ENCODE results near the gene GGTLC1. TPM values are rescaled to one million over a fixed set of nuclear protein-coding genes. Genes with fewer than 3 reads are reported as not detected.

GGTLC1 gene
- total RNA-seq, 1 experiment from 2014 or later: not detected

GRCh38 chr20:24007758-24008157, 19.2 kb upstream of the GGTLC1 start:
- H3K4me3 ChIP-seq (ENCODE audit: low read length): no peak overlapping the region
- no peak for ATAC-seq

GRCh38 chr20:24007073-24007595, 18.6 kb upstream of the GGTLC1 start:
- H3K4me2 ChIP-seq (ENCODE audit: low read length): no peak overlapping the region
- BruUV-seq (replicated peaks): no TSS peak
- no peaks in the 10 kb centered on the region for H3K9me3 ChIP-seq (ENCODE audit: low read length)
- TF ChIP-seq EZH2 (IDR thresholded peaks at IDR 0.05; ENCODE audit: low read length, unreplicated experiment): no peak
- no peak for TF ChIP-seq EZH2phosphoT487 (IDR thresholded peaks at IDR 0.05; ENCODE audit: borderline replicate concordance, low read length)
- no peak for TF ChIP-seq CTCF (conservative IDR thresholded peaks at IDR 0.05; ENCODE audit: low read depth, low read length)
- H3K36me3 ChIP-seq (ENCODE audit: low read depth, low read length): no peaks in the 10 kb centered on the region
- H3K9ac ChIP-seq (ENCODE audit: low read length): no peak overlapping the region
- H3K79me2 ChIP-seq (ENCODE audit: low read length): no peaks in the 10 kb centered on the region
- ATAC-seq: no peak
- intact Hi-C loops (cut with micrococcal nuclease): no loop called here
- H4K20me1 ChIP-seq (ENCODE audit: low read length): no peaks in the 10 kb centered on the region
- no peak overlapping the region for H3K27ac ChIP-seq (ENCODE audit: low read length)
- H3K4me3 ChIP-seq (ENCODE audit: low read length): no peak overlapping the region
- DNase-seq: no peak
- CTCF ChIA-PET: no interaction called here
- POLR2A ChIA-PET (ENCODE audit: unreplicated experiment): no interaction called here
- no peaks in the 10 kb centered on the region for H3F3A ChIP-seq (ENCODE audit: low read length, unreplicated experiment)
- H2AFZ ChIP-seq (ENCODE audit: low read length): no peak overlapping the region
- H3K9me2 ChIP-seq (replicated peaks; ENCODE audit: low read length): no peaks in the 10 kb centered on the region
- H3K27me3 ChIP-seq (ENCODE audit: low read length): peaks cover 33% of the 10 kb centered on the region
- no peaks in the 10 kb centered on the region for H3K4me1 ChIP-seq (ENCODE audit: insufficient read depth, low read length)

More at GRCh38 chr20:24007758-24008157, 19.2 kb upstream of the GGTLC1 start:
- Histone ChIP-seq H3K9ac (ENCODE audit: low read length) (no peak overlapping the region), H3K27ac (ENCODE audit: low read length) (no peak overlapping the region), H3K4me2 (ENCODE audit: low read length) (no peak overlapping the region), H2AFZ (ENCODE audit: low read length) (no peak overlapping the region), H3K4me1 (ENCODE audit: insufficient read depth, low read length) (no peaks in the 10 kb centered on the region), H3K9me2 (replicated peaks; ENCODE audit: low read length) (no peaks in the 10 kb centered on the region), H3K9me3 (ENCODE audit: low read length) (no peaks in the 10 kb centered on the region), H3K27me3 (ENCODE audit: low read length) (peaks cover 26% of the 10 kb centered on the region; the same call in 1 of the 2 replicates), H4K20me1 (ENCODE audit: low read length) (no peaks in the 10 kb centered on the region), H3F3A (ENCODE audit: low read length, unreplicated experiment) (no peaks in the 10 kb centered on the region), H3K36me3 (ENCODE audit: low read depth, low read length) (no peaks in the 10 kb centered on the region), H3K79me2 (ENCODE audit: low read length) (no peaks in the 10 kb centered on the region)
- ChIA-PET CTCF (no interaction called here), POLR2A (ENCODE audit: unreplicated experiment) (no interaction called here)
- intact Hi-C loops (cut with micrococcal nuclease): no loop called here
- DNase-seq: no peak
- no TSS peak for BruUV-seq (replicated peaks)
- no peak for TF ChIP-seq EZH2phosphoT487 (IDR thresholded peaks at IDR 0.05; ENCODE audit: borderline replicate concordance, low read length)
- TF ChIP-seq EZH2 (IDR thresholded peaks at IDR 0.05; ENCODE audit: low read length, unreplicated experiment): no peak
- no peak for TF ChIP-seq CTCF (conservative IDR thresholded peaks at IDR 0.05; ENCODE audit: low read depth, low read length)

- DNase-seq (no peak), ATAC-seq (no peak)
- Histone ChIP-seq H3K27ac (ENCODE audit: low read length) (no peak overlapping the region), H3K9me2 (replicated peaks; ENCODE audit: low read length) (no peaks in the 10 kb centered on the region), H3K9ac (ENCODE audit: low read length) (no peak overlapping the region), H3K27me3 (ENCODE audit: low read length) (peaks cover 38% of the 10 kb centered on the region), H3K9me3 (ENCODE audit: low read length) (no peaks in the 10 kb centered on the region), H3K36me3 (ENCODE audit: low read depth, low read length) (no peaks in the 10 kb centered on the region), H3K79me2 (ENCODE audit: low read length) (no peaks in the 10 kb centered on the region), H3K4me1 (ENCODE audit: insufficient read depth, low read length) (no peaks in the 10 kb centered on the region), H3F3A (ENCODE audit: low read length, unreplicated experiment) (no peaks in the 10 kb centered on the region), H3K4me2 (ENCODE audit: low read length) (no peak overlapping the region), H2AFZ (ENCODE audit: low read length) (no peak overlapping the region), H3K4me3 (ENCODE audit: low read length) (no peak overlapping the region), H4K20me1 (ENCODE audit: low read length) (no peaks in the 10 kb centered on the region)
- BruUV-seq (replicated peaks): no TSS peak
- CTCF ChIA-PET: no interaction called here
- intact Hi-C loops (cut with micrococcal nuclease): no loop called here
- POLR2A ChIA-PET (ENCODE audit: unreplicated experiment): no interaction called here
- TF ChIP-seq EZH2phosphoT487 (IDR thresholded peaks at IDR 0.05; ENCODE audit: borderline replicate concordance, low read length): no peak
- TF ChIP-seq CTCF (conservative IDR thresholded peaks at IDR 0.05; ENCODE audit: low read depth, low read length): no peak
- no peak for TF ChIP-seq EZH2 (IDR thresholded peaks at IDR 0.05; ENCODE audit: low read length, unreplicated experiment)
Observed at GRCh38 chr20:24006626-24007025, 18.0 kb upstream of the GGTLC1 start.
